ENCODE results near the gene ADGRF1. TPM values are rescaled to one million over a fixed set of nuclear protein-coding genes. Genes with fewer than 3 reads are reported as not detected.
A peak's percentile ranks its signal among the peaks of the same experiment; 100 is the strongest.

The ADGRF1 gene
- total RNA-seq, 1 experiment from 2014 or later = 39.6 TPM

GRCh38 chr6:47044397-47044796 lies 2.3 kb upstream of the ADGRF1 start (continued):
- no peak for TF ChIP-seq ZNF274 (IDR thresholded peaks at IDR 0.05; ENCODE audit: low read depth, low read length)
- TF ChIP-seq FOSL1 (IDR thresholded peaks at IDR 0.05; ENCODE audit: low read depth) = peak; percentile 93
- TF ChIP-seq SP1 (IDR thresholded peaks at IDR 0.05; ENCODE audit: low read depth) = peak; percentile 96

DNA sequence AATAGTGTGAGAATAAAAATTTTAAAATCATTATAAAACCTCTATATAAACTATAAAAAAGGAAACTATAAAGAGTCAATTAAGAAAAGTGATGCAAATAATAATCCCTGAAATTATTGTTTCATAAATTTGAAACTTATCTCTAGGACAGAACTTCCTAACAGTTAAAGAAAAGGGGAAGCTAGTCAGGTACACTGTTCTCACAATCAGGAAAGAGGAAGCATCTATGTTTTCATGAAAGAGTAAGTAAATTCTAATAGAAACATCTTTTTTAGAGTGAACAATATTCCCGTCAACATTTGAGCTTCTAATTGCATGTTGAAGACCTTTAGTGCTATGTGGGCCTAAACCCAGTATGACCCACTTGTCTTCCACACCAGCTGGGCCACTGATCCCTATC lies 1.2 kb upstream of the ADGRF1 start:
- ATAC-seq = no peak
- POLR2A ChIA-PET = interaction anchor here (2.7 kb wide), 1 partner anchor 9 kb away, joined by 24 read pairs; no protein-coding TSS in a partner anchor
- H3K4me1 ChIP-seq (ENCODE audit: control insufficient read depth in 1 of 2, insufficient read depth in 2 of 2, low read length in 2 of 2) = peaks cover 47 to 96% of the 10 kb centered on the region in 2 experiments
- no peak for TF ChIP-seq YY1 (IDR thresholded peaks at IDR 0.05; ENCODE audit: extremely low read depth, insufficient replicate concordance, low read depth, low read length)
- TF ChIP-seq RAD21 (IDR thresholded peaks at IDR 0.05; ENCODE audit: low read depth) = no peak
- TF ChIP-seq CEBPB (IDR thresholded peaks at IDR 0.05; ENCODE audit: low read depth) = no peak
- TF ChIP-seq EGR1 (IDR thresholded peaks at IDR 0.05; ENCODE audit: low read depth) = no peak
- TF ChIP-seq CBX3 (IDR thresholded peaks at IDR 0.05; ENCODE audit: low read depth) = no peak
- TF ChIP-seq ZFX (IDR thresholded peaks at IDR 0.05) = no peak
- TF ChIP-seq, protein P1, sequence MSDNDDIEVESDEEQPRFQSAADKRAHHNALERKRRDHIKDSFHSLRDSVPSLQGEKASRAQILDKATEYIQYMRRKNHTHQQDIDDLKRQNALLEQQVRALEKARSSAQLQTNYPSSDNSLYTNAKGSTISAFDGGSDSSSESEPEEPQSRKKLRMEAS (IDR thresholded peaks at IDR 0.05) = no peak
- no peak for TF ChIP-seq EZH2phosphoT487 (IDR thresholded peaks at IDR 0.05; ENCODE audit: borderline replicate concordance)
- no peak for TF ChIP-seq FOSL1 (IDR thresholded peaks at IDR 0.05; ENCODE audit: low read depth)
- no peak for TF ChIP-seq TCF7L2 (IDR thresholded peaks at IDR 0.05; ENCODE audit: borderline replicate concordance, extremely low read depth, insufficient read depth, insufficient read length)
- TF ChIP-seq JUND (IDR thresholded peaks at IDR 0.05) = no peak
- TF ChIP-seq ATF3 (IDR thresholded peaks at IDR 0.05) = no peak
- no peak for TF ChIP-seq SRF (IDR thresholded peaks at IDR 0.05; ENCODE audit: low read depth)
- TF ChIP-seq POLR2AphosphoS5 (IDR thresholded peaks at IDR 0.05; ENCODE audit: low read depth, low read length) = no peak
- no peak for TF ChIP-seq SP1 (IDR thresholded peaks at IDR 0.05; ENCODE audit: low read depth)
- TF ChIP-seq, protein P2, sequence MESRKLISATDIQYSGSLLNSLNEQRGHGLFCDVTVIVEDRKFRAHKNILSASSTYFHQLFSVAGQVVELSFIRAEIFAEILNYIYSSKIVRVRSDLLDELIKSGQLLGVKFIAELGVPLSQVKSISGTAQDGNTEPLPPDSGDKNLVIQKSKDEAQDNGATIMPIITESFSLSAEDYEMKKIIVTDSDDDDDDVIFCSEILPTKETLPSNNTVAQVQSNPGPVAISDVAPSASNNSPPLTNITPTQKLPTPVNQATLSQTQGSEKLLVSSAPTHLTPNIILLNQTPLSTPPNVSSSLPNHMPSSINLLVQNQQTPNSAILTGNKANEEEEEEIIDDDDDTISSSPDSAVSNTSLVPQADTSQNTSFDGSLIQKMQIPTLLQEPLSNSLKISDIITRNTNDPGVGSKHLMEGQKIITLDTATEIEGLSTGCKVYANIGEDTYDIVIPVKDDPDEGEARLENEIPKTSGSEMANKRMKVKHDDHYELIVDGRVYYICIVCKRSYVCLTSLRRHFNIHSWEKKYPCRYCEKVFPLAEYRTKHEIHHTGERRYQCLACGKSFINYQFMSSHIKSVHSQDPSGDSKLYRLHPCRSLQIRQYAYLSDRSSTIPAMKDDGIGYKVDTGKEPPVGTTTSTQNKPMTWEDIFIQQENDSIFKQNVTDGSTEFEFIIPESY (IDR thresholded peaks at IDR 0.05; ENCODE audit: extremely low read depth, insufficient replicate concordance, low read length) = no peak
- TF ChIP-seq, protein P3, sequence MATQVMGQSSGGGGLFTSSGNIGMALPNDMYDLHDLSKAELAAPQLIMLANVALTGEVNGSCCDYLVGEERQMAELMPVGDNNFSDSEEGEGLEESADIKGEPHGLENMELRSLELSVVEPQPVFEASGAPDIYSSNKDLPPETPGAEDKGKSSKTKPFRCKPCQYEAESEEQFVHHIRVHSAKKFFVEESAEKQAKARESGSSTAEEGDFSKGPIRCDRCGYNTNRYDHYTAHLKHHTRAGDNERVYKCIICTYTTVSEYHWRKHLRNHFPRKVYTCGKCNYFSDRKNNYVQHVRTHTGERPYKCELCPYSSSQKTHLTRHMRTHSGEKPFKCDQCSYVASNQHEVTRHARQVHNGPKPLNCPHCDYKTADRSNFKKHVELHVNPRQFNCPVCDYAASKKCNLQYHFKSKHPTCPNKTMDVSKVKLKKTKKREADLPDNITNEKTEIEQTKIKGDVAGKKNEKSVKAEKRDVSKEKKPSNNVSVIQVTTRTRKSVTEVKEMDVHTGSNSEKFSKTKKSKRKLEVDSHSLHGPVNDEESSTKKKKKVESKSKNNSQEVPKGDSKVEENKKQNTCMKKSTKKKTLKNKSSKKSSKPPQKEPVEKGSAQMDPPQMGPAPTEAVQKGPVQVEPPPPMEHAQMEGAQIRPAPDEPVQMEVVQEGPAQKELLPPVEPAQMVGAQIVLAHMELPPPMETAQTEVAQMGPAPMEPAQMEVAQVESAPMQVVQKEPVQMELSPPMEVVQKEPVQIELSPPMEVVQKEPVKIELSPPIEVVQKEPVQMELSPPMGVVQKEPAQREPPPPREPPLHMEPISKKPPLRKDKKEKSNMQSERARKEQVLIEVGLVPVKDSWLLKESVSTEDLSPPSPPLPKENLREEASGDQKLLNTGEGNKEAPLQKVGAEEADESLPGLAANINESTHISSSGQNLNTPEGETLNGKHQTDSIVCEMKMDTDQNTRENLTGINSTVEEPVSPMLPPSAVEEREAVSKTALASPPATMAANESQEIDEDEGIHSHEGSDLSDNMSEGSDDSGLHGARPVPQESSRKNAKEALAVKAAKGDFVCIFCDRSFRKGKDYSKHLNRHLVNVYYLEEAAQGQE (IDR thresholded peaks at IDR 0.05; ENCODE audit: low read depth) = no peak
- TF ChIP-seq ZNF274 (IDR thresholded peaks at IDR 0.05; ENCODE audit: low read depth, low read length) = no peak

More for the DNA sequence above, 1.2 kb upstream of the ADGRF1 start:
- Histone ChIP-seq H2AFZ (ENCODE audit: low read depth, low read length, poor library complexity, severe bottlenecking) (no peak overlapping the region), H3K9me3 (ENCODE audit: control insufficient read depth in 1 of 2, insufficient read depth in 1 of 2, low read depth in 1 of 2, low read length in 2 of 2) (no peaks in the 10 kb centered on the region), H3K4me2 (ENCODE audit: low read length) (peak overlapping the region; percentile 63), H3K79me2 (ENCODE audit: insufficient read depth, low read length) (peaks cover 35% of the 10 kb centered on the region), H3K27ac (ENCODE audit: low read depth, low read length) (peak overlapping the region; percentile 68), H3K36me3 (ENCODE audit: control insufficient read depth in 1 of 2, insufficient read depth in 2 of 2, low read length in 2 of 2) (no peaks in the 10 kb centered on the region), H3K4me3 (replicated peaks in 1 of 2; ENCODE audit: low read depth in 1 of 2, low read length in 2 of 2) (no peak overlapping the region), H4K20me1 (ENCODE audit: insufficient read depth) (no peaks in the 10 kb centered on the region), H3K9me2 (ENCODE audit: insufficient read depth) (no peaks in the 10 kb centered on the region), H3K27me3 (ENCODE audit: insufficient read depth, low read length) (no peaks in the 10 kb centered on the region), H3K9ac (ENCODE audit: low read length) (0 out of 2 replicates have a peak overlapping the region, but pooled peaks have one; percentile 58)
- no peak for DNase-seq (ENCODE audit: low read depth, low spot score)
- ChIA-PET CTCF (interaction anchor here (0.9 kb wide), 1 partner anchor 181 kb away, joined by 3 read pairs; no protein-coding TSS in a partner anchor), RAD21 (ENCODE audit: low non-redundant PET in 1 of 2, low total read pairs in 2 of 2, uncharacterized antibody in 2 of 2, unreplicated experiment in 2 of 2) (no interaction called here)
- BruUV-seq (replicated peaks) = no TSS peak
- intact Hi-C loops (cut with micrococcal nuclease) = loop anchor here (10.0 kb wide), 1 partner anchor 308 kb away; the partner anchor contains the start of gene PLA2G7
